HG03066 (cell line): ENCODE measurements around the gene STXBP5.
"Not testable (repeated sequence)": the region's sequence is repeated elsewhere in the genome, so short reads cannot be mapped to it uniquely, and the experiment has no call there.

Source experiments
- ATAC-seq: cut with Tn5 transposase; IDR thresholded peaks from one replicate; pipeline ENCODE4 v1.9.1; 2021; ENCODE audit warnings: low read depth; ENCODE audit not compliant: unreplicated experiment

The STXBP5 gene

DNA sequence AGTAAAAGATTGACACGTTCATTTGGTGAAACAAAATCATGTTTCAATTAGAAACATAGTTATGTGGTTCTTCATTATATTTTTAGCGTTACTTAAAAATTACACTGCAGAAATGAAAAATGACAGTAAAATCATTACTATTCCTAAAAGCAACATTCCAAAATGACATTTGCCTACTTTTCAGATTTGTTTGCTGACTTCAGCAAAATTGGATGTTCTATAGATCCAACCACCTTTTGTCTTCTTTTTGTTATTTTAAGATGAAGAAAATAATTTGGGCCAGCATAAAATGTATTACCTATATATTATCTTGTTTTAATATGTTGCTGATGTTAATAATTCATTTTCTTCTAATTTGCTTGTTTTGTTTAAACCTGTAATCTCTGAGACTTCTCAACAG, 30.5 kb downstream of the STXBP5 start:
- ATAC-seq = no peak

DNA sequence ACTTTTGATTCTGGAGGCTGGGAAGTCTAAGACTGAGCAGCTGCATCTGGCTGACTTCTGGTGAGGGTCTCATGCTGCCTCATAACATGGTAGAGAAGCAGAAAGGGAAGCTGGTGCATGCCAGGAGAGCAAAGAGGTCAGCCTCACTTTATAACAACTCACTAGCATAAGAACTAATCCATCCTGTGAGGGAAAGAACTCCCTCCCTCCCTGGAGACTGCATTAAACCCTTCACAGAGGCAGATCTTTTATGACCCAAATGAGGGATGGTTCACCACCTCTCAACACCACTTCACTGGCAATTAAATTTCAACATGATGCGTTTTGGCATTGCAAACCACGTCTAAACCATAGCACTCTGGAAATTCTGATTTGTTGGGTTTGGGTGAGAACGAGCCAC, 33.9 kb downstream of the STXBP5 start:
- ATAC-seq = no peak

DNA sequence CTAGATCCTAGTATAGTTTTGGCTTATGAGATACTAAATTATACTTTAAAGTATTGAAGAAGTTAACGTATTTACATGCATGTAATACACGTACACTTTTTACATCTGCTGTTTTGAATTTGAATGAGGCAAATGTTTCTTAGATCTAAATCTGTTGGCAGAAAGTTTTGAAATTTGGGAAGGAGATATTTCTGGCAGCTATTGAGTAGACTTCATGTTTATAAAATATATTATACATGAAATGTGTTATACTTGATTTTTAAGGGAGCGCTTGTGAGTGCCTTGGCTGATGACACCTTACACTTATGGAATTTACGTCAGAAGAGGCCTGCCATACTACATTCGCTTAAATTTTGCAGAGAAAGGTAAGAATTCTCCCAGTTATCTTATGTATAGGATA, 34.7 kb downstream of the STXBP5 start:
- ATAC-seq = no peak

DNA sequence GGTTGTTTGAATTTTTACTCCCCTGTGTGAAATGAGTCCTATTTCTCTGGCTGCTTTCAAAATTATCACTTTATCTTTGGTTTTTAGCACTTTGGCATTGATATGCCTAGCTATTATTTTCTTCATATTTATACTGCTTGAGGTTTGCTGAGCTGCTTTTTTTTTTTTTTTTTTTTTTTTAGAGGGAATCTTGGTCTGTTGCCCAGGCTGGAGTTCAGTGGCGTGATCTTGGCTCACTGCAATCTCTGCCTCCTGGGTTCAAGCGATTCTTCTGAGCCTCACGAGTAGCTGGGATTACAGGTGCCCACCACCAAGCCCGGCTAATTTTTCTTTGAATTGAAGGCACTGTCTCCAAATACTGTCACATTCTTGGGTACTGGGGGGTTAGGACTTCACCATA, 40.6 kb downstream of the STXBP5 start:
- no peak for ATAC-seq

DNA sequence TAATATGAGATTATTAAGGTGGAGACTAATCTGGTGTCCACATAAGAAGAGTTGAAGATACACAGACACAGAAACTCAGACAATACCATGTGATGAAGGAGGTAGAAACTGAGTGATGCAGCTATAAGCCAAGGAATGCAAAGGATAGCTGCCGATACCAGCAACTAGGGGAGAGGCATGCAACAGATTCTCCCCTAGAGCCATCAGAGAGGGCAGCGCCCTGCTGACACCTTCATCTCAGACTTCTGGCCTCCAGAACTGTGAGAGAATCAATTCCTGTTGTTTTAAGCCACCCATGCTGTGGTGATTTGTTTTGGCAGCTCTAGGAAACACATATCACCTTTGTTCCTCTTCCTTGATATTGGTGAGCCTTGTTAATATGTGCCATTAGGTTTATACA, 41.5 kb downstream of the STXBP5 start:
- ATAC-seq = no peak

DNA sequence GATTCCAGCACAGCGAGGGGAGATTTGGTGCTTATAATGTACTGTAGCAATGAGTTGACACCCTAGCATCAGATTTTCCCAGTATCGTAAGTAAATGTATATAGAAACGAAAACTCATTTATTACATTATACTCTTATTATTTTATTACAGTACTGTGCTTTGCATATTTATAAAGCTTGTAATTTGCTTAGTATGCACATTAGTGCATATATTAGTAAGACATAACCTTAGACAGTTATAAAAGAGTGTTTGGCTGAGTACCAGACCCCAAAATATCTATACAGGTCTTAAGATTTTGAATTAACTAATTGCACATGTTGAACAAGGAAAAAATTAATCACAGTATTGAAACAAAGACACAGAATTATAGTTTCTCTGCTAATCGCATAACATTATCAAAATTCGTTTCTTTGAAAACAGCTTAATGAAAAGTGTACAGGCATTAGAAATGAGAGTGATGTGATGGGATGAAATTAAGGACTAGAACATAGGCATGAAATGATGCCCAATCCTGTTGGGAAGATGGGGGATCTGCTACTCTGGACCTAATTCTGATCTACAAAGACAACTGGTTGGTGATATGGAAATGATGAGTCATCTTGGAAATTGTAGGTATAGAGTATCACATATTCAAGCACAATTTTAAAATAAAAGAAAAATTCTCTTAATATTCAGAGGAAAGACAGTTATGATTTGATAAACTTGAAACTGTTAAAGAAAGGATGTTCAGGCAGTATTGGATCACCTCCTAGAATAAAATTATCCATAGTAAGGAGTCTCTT, 42.8 kb downstream of the STXBP5 start:
- ATAC-seq = no peak

DNA sequence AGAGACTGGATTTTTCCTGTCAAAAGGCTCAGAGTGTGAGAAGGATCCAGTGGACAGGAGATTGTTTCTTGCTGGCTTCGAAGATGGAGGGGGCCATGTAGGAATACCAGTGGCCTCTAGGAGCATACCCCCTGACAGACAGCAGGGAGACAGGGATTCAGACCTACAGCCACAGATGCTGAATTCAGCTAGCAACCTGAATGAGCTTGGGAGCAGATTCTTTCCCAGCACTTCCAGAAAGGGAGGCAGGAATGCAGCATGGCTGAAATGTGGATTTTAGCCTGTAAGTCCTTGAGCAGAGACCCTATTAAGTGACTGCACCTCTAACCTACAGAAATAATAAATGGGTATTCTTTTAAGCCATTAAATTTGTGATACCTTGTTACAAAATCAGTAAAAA, 44.6 kb downstream of the STXBP5 start:
- no peak for ATAC-seq

DNA sequence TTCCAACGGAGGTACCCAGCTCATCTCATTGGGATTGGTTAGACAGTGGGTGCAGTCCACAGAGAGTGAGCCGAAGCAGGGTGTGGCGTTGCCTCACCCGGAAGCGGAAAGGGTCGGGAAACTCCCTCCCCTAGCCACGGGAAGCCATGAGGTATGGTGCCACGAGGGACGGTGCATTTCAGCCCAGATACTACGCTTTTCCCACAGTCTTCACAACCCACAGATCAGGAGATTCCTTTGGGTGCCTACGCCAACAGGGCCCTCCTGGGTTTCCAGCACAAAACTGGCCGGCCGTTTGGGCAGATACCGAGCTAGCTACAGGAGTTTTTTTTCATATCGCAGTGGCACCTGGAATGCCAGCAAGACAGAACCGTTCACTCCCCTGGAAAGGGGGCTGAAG, 46.9 kb downstream of the STXBP5 start:
- no peak for ATAC-seq

DNA sequence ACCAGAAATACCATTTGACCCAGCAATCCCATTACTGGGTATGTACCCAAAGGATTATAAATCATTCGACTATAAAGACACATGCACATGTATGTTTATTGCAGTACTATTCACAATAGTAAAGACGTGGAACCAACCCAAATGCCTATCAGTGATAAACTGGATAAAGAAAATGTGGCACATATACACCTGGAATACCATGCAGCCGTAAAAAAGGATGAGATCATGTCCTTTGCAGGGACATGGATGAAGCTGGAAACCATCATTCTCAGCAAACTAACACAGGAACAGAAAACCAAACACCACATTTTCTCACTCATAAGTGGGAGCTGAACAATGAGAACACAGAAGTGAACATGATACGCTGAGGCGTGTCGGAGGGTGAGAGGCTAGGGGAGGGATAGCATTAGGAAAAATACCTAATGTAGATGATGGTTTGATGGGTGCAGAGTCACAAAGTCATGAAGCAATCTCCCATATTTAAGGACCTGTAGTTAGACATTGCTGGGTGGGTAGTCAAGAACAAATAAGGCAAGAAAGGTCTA, 50.8 kb downstream of the STXBP5 start:
- ATAC-seq = not testable (repeated sequence)

DNA sequence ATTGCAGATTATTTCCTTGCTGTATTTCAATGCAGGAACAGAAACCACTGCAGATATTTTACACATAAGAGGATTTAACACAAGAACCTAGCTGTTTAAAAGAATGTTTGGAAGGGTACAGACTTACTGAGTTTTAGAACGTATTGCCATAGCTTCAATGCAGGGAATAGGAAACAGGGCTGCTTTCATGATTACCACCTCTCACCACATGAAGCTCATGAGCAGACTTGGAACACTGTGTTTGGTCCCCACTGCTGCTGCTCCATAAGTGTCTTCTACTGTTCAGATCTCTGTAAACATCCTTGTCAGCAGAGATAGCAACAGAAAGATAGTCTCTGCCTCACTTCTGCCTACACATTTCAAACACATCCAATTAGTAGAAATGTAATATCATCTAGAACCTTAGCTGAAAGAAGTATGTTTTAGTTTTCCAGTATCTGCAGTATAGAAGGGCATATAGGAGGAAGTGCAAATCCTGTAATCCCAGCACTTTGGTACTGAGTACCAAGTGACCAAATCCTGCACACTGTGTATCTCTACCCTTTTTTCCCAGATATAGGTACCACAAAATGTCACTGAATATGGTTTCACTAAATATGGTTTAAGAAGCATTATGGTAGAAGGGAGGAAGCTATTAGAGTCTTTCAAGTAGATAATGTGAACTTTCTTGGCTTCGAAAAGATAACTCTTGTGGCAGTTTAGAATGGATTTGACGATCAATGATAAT, 51.9 kb downstream of the STXBP5 start:
- ATAC-seq = no peak

DNA sequence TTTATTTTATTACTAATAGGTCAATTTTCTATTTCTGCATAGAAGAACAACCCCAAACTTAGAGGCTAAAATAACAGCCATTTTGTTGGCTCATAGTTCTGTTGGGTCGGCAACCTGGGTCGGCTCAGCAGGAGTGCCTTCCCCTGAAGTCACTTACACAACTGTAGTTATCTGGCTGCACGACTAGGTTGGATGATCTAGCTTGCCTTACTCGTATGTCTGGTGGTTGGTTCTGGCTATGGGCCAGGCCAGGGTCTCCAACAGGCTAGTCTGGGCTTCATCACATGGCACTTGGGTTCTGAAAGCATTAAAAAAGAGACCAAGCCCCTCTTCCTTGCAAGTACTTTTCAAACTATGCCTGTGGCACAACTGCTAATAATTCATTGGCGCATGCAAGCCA, 53.5 kb downstream of the STXBP5 start:
- no peak for ATAC-seq

DNA sequence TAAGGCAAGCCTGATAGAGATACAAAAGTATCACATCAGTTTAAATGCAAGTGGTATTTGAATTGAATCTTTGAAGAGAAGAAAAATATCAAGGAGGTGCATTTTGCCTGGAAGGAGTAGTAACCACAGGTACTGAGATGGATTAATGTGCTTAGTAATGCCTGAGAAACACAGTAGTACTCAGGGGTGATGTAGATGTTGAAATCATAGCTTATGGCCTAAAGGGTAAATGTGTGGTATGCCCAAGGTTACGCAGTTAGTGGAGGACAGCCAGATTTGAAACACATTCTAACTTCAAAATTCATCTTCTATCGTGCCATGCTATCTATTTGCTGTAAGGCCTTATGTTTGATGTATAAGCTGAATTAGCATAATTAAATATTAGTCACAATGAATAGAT, 55.9 kb downstream of the STXBP5 start:
- no peak for ATAC-seq

DNA sequence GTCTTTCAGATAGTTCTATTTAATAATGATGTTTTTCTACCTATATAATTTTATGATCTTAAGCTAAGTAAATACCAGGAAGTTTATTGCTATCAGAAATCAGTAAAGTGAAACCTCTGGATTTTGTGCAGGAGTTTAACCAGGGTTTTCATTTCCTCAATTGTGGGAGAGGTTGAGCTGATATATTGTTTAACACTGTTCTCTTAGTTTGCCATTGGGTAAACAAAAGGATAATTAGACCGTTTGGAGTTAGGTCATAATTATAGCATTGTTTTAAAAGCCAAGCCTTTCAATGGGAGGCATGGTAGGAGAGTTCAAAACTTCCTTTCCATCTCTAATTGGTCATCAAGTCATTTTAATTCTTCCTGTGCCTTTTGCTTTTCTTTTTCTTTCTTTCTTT, 58.7 kb downstream of the STXBP5 start:
- no peak for ATAC-seq

DNA sequence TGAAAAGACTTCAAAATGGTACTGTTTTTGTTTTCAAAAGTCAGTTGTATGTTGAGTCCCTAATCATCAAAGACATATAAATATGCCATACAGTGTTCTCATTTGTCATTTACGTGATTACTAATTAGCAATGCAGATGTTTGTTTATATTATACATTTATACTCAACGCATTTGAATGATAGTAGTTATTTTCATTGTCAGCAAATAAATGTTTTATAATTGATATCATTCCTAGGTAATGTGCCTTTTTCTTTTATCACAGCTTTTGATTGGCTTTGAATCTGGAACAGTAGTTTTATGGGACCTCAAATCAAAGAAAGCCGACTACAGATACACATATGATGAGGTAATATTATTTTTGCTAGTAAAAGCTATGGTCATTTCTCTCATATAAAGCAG, 62.6 kb downstream of the STXBP5 start:
- no peak for ATAC-seq

DNA sequence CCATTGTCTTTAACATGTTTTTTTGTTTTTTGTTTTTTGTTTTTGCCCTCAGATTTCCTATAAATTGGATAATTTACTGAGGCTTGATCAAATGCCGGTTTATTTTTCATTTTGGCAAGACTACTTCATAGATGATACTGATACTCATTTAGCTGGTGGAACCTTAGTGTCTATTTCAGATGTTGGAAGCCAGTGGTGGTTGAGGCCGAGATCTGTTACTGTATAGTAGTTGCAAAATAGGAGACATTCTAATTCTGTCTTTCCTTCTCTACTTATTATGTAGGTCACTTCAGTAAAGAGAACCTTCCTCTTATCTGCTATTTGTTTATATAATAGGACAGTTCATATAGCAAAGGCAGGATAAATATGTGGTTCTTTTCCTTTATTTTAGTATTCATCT, 63.4 kb downstream of the STXBP5 start:
- ATAC-seq = no peak

DNA sequence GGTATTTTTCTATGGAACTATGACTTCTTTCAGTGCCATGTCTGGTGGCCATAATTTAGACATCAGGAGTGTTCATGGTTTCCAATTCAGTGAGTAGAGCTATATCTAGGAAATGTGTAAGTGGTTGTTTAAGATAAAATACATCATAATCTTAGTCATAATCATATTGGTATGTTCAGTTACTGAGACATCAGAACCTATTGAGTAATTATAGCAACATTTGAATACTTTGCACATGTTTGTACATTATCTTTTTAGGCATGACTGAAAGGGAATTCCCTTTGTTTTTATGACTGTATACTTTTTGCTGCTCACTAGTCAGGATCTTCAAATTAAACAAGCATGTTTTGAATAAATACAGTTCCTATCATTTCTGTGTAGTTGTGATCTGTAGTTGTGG, 64.0 kb downstream of the STXBP5 start:
- no peak for ATAC-seq

DNA sequence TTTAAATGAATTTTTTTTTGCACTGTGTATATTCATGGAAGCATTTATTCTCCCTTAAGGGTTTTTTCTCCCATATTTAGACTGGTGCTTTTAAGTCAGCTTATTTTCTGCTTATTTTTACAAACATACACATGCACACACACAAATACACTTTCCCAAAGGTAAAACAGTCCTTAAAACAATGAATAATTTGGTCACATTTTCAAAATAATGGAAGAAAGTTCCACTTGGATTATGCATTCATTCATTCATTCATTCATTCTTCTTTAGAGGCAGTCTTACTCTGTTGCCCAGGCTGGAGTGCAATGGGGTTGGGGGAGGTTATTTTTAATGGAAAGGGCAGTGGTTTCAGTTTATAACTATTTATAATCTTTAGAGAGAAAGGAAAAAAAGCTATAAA, 69.8 kb downstream of the STXBP5 start:
- no peak for ATAC-seq

DNA sequence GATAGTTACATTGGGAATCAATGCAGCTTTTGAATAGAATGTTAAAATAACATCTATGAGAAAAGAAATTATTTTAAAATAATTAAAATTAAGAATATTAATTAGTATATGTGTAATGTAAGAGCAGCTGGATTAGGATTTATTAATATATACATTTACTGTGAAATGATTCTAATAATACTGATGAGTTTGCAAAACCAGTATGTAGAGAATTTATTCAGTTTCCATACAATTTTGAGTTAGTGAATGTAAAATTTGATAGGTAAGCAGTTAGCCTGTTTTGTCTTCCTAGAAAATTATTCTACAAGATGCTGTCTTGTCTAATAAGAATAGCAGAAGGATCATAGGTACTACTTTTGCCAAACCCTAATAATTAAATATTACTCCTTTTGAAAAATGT, 70.6 kb downstream of the STXBP5 start:
- ATAC-seq = no peak

DNA sequence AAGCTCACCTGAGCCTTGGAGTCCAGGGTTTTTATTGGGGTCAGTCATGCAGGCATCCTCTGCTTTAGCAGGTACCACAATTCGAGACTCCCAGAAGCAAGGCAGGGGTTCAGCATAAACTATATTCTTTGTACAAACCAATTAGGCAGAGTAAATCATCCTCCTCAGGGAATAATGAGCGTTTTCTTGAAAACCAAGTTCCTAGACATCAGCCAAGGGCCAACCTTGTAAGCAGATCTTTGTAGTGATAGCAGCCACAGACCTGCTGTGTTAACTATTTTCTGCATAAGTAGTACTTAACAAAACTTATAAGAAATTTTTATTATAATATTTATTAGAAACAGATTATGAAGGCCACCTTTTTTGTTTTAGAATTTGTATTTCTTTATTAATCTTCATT, 74.7 kb downstream of the STXBP5 start:
- ATAC-seq = no peak

DNA sequence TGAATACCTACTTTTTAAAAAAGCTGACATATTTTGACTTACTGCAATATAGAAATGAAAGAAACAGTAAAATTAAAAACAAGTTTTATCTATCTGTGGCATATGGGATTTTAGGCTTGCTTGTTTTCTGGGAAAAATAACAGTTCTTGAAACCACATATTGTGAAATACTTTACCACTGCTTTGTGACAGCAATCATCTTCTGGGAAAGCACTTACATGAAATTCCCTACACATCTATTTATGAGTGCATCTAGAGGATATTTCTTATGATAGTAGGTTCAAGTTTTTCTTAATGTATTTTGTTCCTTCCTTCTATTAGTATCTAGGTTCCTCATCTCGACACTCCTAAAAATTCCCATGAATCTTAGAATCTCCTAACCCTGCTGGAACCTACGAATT, 75.2 kb downstream of the STXBP5 start:
- no peak for ATAC-seq

DNA sequence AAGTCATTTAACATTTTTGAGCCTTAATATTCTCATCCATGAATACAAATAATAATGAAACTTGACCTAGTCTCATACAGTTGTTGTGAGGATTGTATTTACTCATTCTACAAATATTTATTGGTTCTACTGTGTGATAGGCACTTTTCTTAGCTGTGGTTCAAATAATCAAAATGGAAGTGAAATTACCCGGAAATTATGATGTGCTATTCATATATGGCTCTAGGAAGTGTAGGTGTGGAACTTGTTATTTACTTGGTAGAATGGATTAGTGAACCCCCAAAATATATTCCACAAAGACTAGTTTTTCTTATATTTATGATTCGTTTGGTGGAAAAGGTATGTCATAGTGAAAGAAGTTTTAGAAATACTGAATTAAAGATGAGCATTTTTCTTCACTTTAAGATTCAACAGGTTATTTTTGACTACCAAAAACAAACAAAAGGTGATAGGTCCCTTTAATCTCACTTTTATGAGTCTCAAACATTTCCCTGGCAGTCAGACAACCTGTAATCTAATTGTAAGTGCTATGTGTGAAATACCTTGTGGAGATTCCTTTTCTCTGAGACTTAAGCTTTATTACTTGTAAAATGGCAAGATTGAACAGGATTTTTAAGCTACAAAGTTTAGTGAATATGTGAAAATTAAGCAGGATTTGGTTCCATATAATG, 77.8 kb downstream of the STXBP5 start:
- no peak for ATAC-seq

DNA sequence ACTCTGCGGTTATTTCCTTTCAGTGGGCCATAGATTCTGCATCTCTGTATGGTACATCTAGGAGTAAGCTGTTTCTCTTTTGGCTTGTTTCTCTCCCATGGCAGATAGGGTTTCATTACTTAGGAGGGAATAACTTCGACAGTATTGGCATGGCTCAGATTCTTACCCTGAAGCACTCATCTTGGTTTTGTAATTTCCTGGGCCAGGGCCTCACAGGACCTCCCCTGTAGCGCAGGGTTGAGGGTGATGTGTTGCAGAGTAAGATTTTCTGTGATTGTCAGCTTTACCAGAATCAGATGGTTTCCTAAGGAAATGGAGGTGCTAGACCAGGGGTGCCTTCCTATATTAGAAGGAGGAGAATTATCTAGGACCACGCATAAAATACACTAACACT, 78.3 kb downstream of the STXBP5 start:
- ATAC-seq = no peak
